ENCODE data around the gene LZTR1. TPM values are rescaled to one million over a fixed set of nuclear protein-coding genes. Genes with fewer than 3 reads are reported as not detected.

Gene LZTR1
- total and polyA plus RNA-seq, 10 of the 15 experiments (the other 5 are each of a cell fraction or from before 2014, with no cell fraction given): 0.82 to 50.3 (median 19.3) TPM

- TF ChIP-seq GATAD2B (conservative IDR thresholded peaks at IDR 0.05; ENCODE audit: low read depth) (0 out of 2 replicates have a peak, but pooled peaks have one; percentile 20), USF2 (IDR thresholded peaks at IDR 0.05; ENCODE audit: borderline replicate concordance, low read depth, low read length) (no peak)
- ChIA-PET RAD21 (ENCODE audit: unreplicated experiment) (no interaction called here), POLR2A (interaction anchor here (1.3 kb wide), 1 partner anchor 11 kb away, joined by 4 read pairs; no protein-coding TSS in a partner anchor), SMC1A (ENCODE audit: uncharacterized antibody, unreplicated experiment) (no interaction called here), CTCF (no interaction called here)
- Histone ChIP-seq H3K9ac (ENCODE audit: control insufficient read depth, insufficient read depth, low read length) (no peak overlapping the region), H3K4me1 (ENCODE audit: control insufficient read depth, insufficient read depth, low read length) (peaks cover 7% of the 10 kb centered on the region), H3K9me3 (replicated peaks; ENCODE audit: control insufficient read depth, insufficient read depth, low read length) (no peaks in the 10 kb centered on the region), H3K79me2 (ENCODE audit: control insufficient read depth, insufficient read depth, low read length) (no peaks in the 10 kb centered on the region), H3K4me3 (peak overlapping the region; percentile 45), H2AFZ (ENCODE audit: control insufficient read depth, low read depth, low read length) (no peak overlapping the region; the same call in 1 of the 2 replicates), H3K36me3 (ENCODE audit: control insufficient read depth in 2 of 2, insufficient read depth in 2 of 2, low read length in 1 of 2) (no peaks in the 10 kb centered on the region), H4K20me1 (ENCODE audit: control insufficient read depth, insufficient read depth) (no peaks in the 10 kb centered on the region), H3K27ac (ENCODE audit: control insufficient read depth, insufficient read depth) (no peak overlapping the region), H3K4me2 (ENCODE audit: control insufficient read depth, insufficient read depth) (peak overlapping the region; percentile 76; the same call in 1 of the 2 replicates), H3K27me3 (replicated peaks in 1 of 2; ENCODE audit: control insufficient read depth in 2 of 2, insufficient read depth in 2 of 2, low read length in 1 of 2) (no peaks in the 10 kb centered on the region; a peak in 2 of 4 replicates)
- DNase-seq (ENCODE audit: low read depth, low spot score): no peak
- intact Hi-C loops (cut with micrococcal nuclease; ENCODE audit: unreplicated experiment): no loop called here
- ATAC-seq: no peak; the same call in 2 of the 3 replicates
- no TSS peak for BruUV-seq (replicated peaks)
- 29% methylated on average over 23 of the region's 24 CpGs for WGBS (ENCODE audit: insufficient coverage, insufficient replicate concordance, low lambda C conversion rate, missing lambda C conversion rate)
- in situ Hi-C loops (cut with MboI): no loop called here
- FAIRE-seq: no peak
Observed at GRCh38 chr22:21013657-21014201, 31.6 kb downstream of the LZTR1 start.

GRCh38 chr22:21014202-21014725 lies 32.2 kb downstream of the LZTR1 start:
- Histone ChIP-seq H2AFZ (ENCODE audit: control insufficient read depth, low read depth, low read length) (no peak overlapping the region; the same call in 1 of the 2 replicates), H3K9me3 (replicated peaks; ENCODE audit: control insufficient read depth, insufficient read depth, low read length) (no peaks in the 10 kb centered on the region), H3K79me2 (ENCODE audit: control insufficient read depth, insufficient read depth, low read length) (no peaks in the 10 kb centered on the region), H4K20me1 (ENCODE audit: control insufficient read depth, insufficient read depth) (no peaks in the 10 kb centered on the region), H3K4me1 (ENCODE audit: control insufficient read depth, insufficient read depth, low read length) (peaks cover 7% of the 10 kb centered on the region), H3K4me3 (peak overlapping the region; percentile 45), H3K36me3 (ENCODE audit: control insufficient read depth in 2 of 2, insufficient read depth in 2 of 2, low read length in 1 of 2) (no peaks in the 10 kb centered on the region), H3K27me3 (replicated peaks in 1 of 2; ENCODE audit: control insufficient read depth in 2 of 2, insufficient read depth in 2 of 2, low read length in 1 of 2) (no peaks in the 10 kb centered on the region; a peak in 2 of 4 replicates), H3K9ac (ENCODE audit: control insufficient read depth, insufficient read depth, low read length) (no peak overlapping the region), H3K27ac (ENCODE audit: control insufficient read depth, insufficient read depth) (no peak overlapping the region), H3K4me2 (ENCODE audit: control insufficient read depth, insufficient read depth) (peak overlapping the region; percentile 76)
- DNase-seq (ENCODE audit: low read depth, low spot score) (peak; percentile 43), FAIRE-seq (peak; percentile 96), ATAC-seq (peak; percentile 96)
- ChIA-PET RAD21 (ENCODE audit: unreplicated experiment) (no interaction called here), POLR2A (no interaction called here), CTCF (no interaction called here), SMC1A (ENCODE audit: uncharacterized antibody, unreplicated experiment) (interaction anchor here (1.1 kb wide), 1 partner anchor 11 kb away, joined by 3 read pairs; no protein-coding TSS in a partner anchor)
- intact Hi-C loops (cut with micrococcal nuclease; ENCODE audit: unreplicated experiment) (no loop called here), in situ Hi-C loops (cut with MboI) (no loop called here)
- WGBS (ENCODE audit: insufficient coverage, insufficient replicate concordance, low lambda C conversion rate, missing lambda C conversion rate): under 1% methylated on average over 40 of the region's 40 CpGs
- BruUV-seq (replicated peaks): no TSS peak
- TF ChIP-seq SIN3A (IDR thresholded peaks at IDR 0.05; ENCODE audit: low read depth, low read length) (no peak), MXI1 (IDR thresholded peaks at IDR 0.05; ENCODE audit: low read depth, low read length) (peak; percentile 96), POU2F2 (IDR thresholded peaks at IDR 0.05; ENCODE audit: borderline replicate concordance, low read depth, low read length) (no peak), NFXL1 (IDR thresholded peaks at IDR 0.05; ENCODE audit: borderline replicate concordance) (no peak), HDAC2 (IDR thresholded peaks at IDR 0.05) (no peak), SKIL (IDR thresholded peaks at IDR 0.05; ENCODE audit: low read depth, poor library complexity, severe bottlenecking) (no peak), PBX3 (IDR thresholded peaks at IDR 0.05; ENCODE audit: insufficient replicate concordance, low read depth, low read length) (peak; percentile 79), SP1 (IDR thresholded peaks at IDR 0.05; ENCODE audit: low read depth, low read length) (peak; percentile 70), SRF (IDR thresholded peaks at IDR 0.05; ENCODE audit: low read depth in 2 of 2, low read length in 2 of 2) (no peak), CHD4 (IDR thresholded peaks at IDR 0.05) (no peak), HCFC1 (IDR thresholded peaks at IDR 0.05; ENCODE audit: low read length) (no peak)
